Nephron (organoid): ENCODE measurements around the gene ILDR2.

ENCODE experiments used
- H3K27ac Mint-ChIP-seq, 3 experiments: 2 replicates each; pipeline ENCODE4 v1.8.0; 2020; ENCODE audit warnings: mixed read lengths in 3 of 3, mild to moderate bottlenecking in 2 of 3, moderate library complexity in 1 of 3
- H3K27me3 Mint-ChIP-seq: 2 replicates; pipeline ENCODE4 v1.8.0; 2021; ENCODE audit warnings: low read depth, mild to moderate bottlenecking, moderate library complexity, mixed read lengths
- H3K36me3 Mint-ChIP-seq: 2 replicates; pipeline ENCODE4 v1.8.0; 2020; ENCODE audit warnings: low read depth, mixed read lengths
- H3K4me1 Mint-ChIP-seq: 2 replicates; pipeline ENCODE4 v1.8.0; 2020; ENCODE audit warnings: mixed read lengths
- H3K4me3 Mint-ChIP-seq, 3 experiments: 2 replicates each; pipeline ENCODE4 v1.8.0; 2020; ENCODE audit warnings: mild to moderate bottlenecking in 3 of 3, mixed read lengths in 3 of 3, moderate library complexity in 2 of 3
- H3K9me3 Mint-ChIP-seq: 2 replicates; pipeline ENCODE4 v1.8.0; 2020; ENCODE audit warnings: mixed read lengths
- CTCF ChIP-seq, 3 experiments: fragments of 200-600 bp; sonication (generic); IDR thresholded peaks; one replicate each; pipeline ENCODE4 v1.5.0; 2021; ENCODE audit warnings: antibody characterized with exemption in 3 of 3; ENCODE audit not compliant: unreplicated experiment in 3 of 3

Gene ILDR2

GRCh38 chr1:166939741-166940375, 35.5 kb downstream of the ILDR2 start:
- Mint-ChIP-seq H3K36me3 (no peaks in the 10 kb centered on the region), H3K9me3 (no peaks in the 10 kb centered on the region), H3K4me3 (no peak overlapping the region)

GRCh38 chr1:166937962-166938361, 37.4 kb downstream of the ILDR2 start:
- no peaks in the 10 kb centered on the region for H3K36me3 Mint-ChIP-seq
- TF ChIP-seq CTCF (IDR thresholded peaks at IDR 0.05; ENCODE audit: unreplicated experiment in 3 of 3): no peak
- no peak overlapping the region for H3K4me3 Mint-ChIP-seq
- peaks cover 3% of the 10 kb centered on the region for H3K27me3 Mint-ChIP-seq
- H3K4me1 Mint-ChIP-seq: peaks cover 6% of the 10 kb centered on the region
- no peak overlapping the region for H3K27ac Mint-ChIP-seq
- H3K9me3 Mint-ChIP-seq: no peaks in the 10 kb centered on the region

More at GRCh38 chr1:166939741-166940375, 35.5 kb downstream of the ILDR2 start:
- no peak overlapping the region for H3K27ac Mint-ChIP-seq
- peaks cover 7% of the 10 kb centered on the region for H3K27me3 Mint-ChIP-seq
- TF ChIP-seq CTCF (IDR thresholded peaks at IDR 0.05; ENCODE audit: unreplicated experiment in 3 of 3): no peak
- no peaks in the 10 kb centered on the region for H3K4me1 Mint-ChIP-seq

GRCh38 chr1:166937329-166937728, 38.0 kb downstream of the ILDR2 start:
- H3K4me1 Mint-ChIP-seq: peaks cover 6% of the 10 kb centered on the region
- TF ChIP-seq CTCF (IDR thresholded peaks at IDR 0.05; ENCODE audit: unreplicated experiment in 3 of 3): no peak
- no peak overlapping the region for H3K27ac Mint-ChIP-seq
- H3K4me3 Mint-ChIP-seq: no peak overlapping the region
- H3K9me3 Mint-ChIP-seq: no peaks in the 10 kb centered on the region
- H3K27me3 Mint-ChIP-seq: peaks cover 3% of the 10 kb centered on the region
- no peaks in the 10 kb centered on the region for H3K36me3 Mint-ChIP-seq

GRCh38 chr1:166933633-166934032, 41.7 kb downstream of the ILDR2 start:
- Mint-ChIP-seq H3K27ac (no peak overlapping the region), H3K4me3 (no peak overlapping the region), H3K9me3 (no peaks in the 10 kb centered on the region), H3K27me3 (peaks cover 3% of the 10 kb centered on the region), H3K4me1 (peaks cover 6% of the 10 kb centered on the region), H3K36me3 (no peaks in the 10 kb centered on the region)
- TF ChIP-seq CTCF (IDR thresholded peaks at IDR 0.05; ENCODE audit: unreplicated experiment in 3 of 3): no peak

GRCh38 chr1:166933140-166933539, 42.2 kb downstream of the ILDR2 start:
- Mint-ChIP-seq H3K4me1 (peaks cover 6% of the 10 kb centered on the region), H3K27me3 (peaks cover 3% of the 10 kb centered on the region), H3K27ac (no peak overlapping the region), H3K36me3 (no peaks in the 10 kb centered on the region), H3K4me3 (no peak overlapping the region), H3K9me3 (no peaks in the 10 kb centered on the region)
- no peak for TF ChIP-seq CTCF (IDR thresholded peaks at IDR 0.05; ENCODE audit: unreplicated experiment in 3 of 3)

GRCh38 chr1:166929911-166930310, 45.4 kb downstream of the ILDR2 start:
- Mint-ChIP-seq H3K27me3 (peaks cover 3% of the 10 kb centered on the region), H3K4me1 (peaks cover 28% of the 10 kb centered on the region), H3K36me3 (peaks cover 5% of the 10 kb centered on the region), H3K4me3 (no peak overlapping the region), H3K9me3 (peaks cover 6% of the 10 kb centered on the region), H3K27ac (no peak overlapping the region)
- TF ChIP-seq CTCF (IDR thresholded peaks at IDR 0.05; ENCODE audit: unreplicated experiment in 3 of 3): no peak
